Fibroblast of skin of left quadriceps (primary cell): Measurements from ENCODE around the gene TTC28.
"Not testable (repeated sequence)": the region's sequence is repeated elsewhere in the genome, so short reads cannot be mapped to it uniquely, and the experiment has no call there.

Experiments used
- DNase-seq, 2 experiments: peaks; one replicate each; pipeline ENCODE4 v3.0.0-alpha.2; 2013; ENCODE audit warnings: low read depth in 2 of 2

Gene TTC28

DNA sequence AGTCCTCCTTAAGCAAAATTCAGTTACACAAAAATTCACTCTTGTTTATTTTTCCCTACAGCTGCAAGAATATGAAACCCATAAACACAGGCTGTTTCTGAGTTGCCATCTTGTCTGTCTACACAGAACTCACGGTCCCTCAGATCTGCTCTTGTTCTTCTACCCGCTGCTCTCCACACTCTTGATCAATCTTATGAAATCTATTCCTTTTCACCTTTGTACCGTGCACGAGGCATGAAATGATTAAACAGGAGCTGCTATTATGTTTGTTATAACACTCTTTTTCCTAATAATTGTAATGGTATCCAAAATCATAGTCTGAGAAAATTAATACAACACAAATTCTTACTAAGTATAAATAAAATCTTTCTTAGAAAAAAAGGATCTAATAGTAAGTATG, 494.5 kb downstream of the TTC28 start:
- DNase-seq = no peak

DNA sequence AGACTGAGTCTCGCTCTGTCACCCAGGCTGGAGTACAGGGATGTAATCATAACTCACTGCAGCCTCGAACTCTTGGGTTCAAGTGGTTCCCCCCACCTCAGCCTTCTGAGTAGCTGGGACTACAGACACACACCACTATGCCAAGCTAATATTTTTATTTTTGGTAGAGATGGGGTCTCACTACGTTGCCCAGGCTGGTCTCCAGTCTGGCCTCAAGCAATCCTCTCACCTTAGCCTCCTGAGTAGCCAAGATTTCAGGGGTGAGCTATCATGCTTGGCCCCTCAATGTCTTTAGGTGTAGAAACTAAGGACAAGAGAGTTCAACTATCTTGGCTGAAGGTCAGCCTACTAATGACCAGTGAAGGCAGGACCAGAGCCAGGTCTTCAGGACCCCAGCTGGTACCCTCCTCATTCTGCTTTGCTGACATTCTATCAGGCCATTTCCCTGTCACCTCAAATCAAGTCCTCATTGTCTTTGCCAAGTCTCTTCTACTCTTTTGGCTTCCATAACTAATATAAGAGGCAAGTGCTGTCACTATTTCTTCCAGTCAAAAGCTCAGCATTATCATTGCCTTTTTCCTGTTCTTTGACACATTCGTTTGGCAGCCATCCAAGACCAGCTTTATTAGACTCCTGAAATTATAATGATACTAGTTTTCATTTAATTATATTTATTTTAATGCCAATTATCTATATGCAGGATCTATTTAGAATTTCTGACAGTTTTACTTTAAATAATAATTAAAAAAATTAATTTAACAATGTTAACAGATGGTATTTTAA, 496.4 kb downstream of the TTC28 start:
- DNase-seq = no peak

DNA sequence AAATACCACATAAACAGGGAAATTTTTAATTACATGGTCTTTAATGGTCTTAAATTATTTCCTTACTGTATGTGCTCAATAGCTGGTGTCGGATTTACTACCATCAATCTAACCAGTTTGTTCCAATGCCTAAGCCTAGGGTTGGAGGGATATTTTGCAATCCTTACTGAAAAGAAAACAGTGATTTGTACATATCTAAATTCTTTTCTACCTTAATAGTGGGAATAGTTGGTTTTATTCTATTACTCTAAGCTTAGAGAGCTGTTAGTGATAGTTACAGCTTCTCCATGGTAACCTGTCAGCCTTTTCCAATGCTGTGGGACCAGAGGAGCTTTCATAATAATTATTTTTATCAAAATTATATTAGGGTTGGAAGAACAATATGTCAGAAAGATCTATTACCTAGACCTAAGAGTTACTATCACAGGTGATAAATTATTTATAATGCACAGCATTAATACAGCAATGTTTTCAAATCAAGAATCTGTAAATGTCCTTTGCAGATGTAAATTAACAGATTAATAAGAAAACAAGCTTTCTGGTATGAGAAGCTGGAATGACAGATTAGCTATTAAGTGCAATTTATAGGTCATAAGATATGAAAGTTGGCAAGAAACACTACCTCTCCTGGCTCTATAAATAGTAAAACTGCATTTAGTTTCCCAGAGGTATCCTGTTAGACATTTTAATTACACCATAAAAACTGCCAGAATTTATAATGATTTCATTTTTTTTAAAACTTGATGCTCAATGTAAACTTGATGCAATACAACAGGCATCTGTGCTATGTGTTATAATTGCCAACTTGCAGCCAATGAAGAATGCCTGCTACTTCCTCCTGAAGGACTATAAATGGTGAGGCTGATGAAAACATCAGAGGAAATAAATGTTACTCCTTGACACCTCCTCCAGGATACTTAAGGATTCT, 498.6 kb downstream of the TTC28 start:
- DNase-seq = peak; percentile 75 to 80

DNA sequence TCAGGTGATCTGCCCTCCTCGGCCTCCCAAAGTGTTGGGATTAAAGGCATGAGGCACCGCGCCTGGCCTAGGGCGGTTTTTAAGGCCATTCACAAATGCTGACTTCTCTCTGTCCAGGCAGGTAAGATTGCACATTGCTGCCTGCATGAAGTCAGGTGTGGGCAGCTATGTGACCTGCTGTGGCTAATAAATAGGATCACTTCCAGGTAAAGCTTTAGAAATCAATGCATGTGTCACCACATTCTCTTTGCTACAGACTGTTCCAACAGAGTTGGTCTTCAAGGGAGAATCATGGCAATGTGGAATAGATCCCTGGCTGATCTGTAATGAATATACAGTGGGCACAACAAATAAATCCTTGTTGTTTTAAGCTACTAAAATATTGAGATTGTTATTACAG, 500.2 kb downstream of the TTC28 start:
- DNase-seq = no peak

DNA sequence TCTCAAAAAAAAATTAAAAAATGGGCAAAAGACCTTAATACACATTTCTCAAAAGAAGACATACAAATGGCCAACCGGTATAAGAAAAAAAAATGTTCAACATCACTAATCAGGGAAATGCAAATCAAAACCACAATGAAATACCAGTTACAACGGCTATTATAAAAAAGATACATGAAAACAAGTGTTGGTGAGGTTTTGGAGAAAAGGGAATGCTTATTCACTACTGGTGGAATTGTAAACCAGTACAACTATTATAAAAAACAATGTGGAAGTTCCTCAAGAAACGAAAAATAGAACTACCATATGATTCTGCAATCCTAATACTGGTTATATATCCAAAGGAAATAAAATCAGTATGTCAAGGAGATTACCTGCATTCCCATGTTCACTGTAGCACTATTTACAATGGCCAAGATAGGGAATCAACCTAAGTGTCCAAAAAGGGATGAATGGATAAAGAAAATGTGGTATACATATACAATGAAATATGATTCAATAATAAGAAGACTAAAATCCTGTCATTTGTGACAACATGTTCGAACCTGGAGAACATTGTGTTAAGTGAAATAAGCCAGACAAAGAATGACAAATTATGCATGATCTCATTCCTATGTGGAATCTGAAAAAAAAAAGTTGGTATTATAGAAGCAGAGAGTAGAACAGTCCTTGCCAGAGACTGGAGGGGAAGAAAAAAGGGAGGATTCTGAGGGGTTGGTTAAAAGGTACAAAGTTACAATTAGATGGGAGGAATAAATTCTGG, 503.7 kb downstream of the TTC28 start:
- no peak for DNase-seq

DNA sequence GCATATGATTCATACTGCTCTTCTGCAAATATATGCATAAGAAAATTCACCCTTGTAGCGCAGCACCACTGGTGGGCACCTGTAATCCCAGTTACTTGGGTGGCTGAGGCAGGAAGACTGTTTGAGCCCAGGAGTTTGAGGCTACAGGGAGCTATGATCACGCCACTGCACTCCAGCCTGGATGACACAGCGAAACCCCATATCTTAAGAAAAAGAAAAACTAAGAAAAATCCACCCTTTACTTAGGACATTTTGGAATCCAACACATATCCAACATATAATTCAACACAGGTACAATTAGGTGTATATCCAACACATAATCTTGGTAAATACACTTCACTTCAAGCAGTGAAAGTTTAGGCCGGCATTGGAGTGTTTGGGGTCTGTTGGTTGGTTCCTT, 505.1 kb downstream of the TTC28 start:
- DNase-seq = no peak

DNA sequence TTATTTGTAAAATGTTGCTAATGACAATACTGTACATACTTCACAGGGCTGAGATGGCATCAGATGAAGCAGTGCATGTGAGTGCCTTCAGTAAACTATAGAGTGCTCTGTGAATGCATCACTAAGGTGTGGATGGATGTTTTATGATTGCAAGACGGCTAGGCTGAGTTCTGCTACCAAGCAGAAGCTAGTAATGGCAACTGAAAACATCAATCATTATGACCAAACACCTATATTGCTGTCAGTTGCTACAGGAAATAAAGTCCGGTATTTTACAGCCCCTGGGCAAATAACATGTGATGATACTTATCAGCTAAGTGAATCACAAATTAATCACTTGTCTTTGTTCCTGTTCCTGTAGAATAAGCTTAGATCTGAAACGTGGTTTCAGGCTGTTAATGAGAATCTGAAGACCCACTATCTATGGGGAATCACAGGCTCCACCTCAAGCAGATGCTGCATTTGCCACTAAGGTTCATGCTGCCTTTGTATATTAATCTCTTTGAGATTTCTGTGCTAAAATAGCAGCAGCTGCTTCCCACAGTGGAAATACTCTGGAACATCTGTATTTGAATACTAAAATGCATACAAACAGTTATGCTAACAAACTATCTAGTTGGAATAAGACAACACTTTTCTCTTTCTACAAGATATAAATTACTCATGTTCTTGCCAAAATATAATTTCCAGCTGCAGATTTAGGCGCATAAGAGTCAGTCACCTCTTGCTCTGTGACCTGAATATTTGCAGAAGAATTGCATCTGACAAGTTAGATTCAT, 506.6 kb downstream of the TTC28 start:
- no peak for DNase-seq

DNA sequence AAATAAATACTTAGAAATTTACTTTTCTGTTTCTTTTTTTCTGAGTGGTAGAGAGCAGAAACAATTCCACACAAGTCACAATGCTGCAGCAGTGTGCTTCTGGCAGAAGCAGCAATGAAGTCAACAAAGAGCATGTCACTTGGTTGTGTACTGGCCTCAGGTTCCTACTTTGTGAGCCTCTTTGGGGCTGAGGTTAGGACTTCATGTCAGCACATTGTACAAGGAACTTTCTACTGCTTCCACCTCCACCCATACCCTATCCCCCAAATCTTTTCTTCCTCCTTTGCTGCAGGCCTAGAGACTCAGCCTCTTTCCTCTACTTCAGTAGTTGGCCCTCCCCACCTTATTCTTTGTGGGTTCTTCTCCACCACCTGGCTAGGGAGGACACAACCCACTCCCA, 507.9 kb downstream of the TTC28 start:
- no peak for DNase-seq

DNA sequence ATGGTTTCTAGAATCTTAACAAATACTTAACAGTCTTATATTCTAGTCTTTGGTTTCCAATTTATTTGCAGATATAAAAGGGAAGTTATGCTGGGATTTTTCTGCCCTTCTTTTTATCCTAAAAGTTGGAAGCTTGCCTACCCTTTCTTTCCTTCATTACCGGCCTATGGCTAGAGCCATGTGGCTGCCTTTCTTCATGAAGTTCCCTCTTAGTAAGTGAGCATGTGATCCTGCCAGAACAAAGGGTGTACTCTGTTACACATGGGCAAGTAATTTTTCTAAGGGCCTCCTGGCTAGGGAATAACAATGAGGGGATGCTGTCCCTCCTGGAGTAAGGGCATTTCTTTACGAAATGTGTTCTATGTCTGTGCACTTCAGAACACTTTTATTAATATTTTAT, 508.5 kb downstream of the TTC28 start:
- no peak for DNase-seq

DNA sequence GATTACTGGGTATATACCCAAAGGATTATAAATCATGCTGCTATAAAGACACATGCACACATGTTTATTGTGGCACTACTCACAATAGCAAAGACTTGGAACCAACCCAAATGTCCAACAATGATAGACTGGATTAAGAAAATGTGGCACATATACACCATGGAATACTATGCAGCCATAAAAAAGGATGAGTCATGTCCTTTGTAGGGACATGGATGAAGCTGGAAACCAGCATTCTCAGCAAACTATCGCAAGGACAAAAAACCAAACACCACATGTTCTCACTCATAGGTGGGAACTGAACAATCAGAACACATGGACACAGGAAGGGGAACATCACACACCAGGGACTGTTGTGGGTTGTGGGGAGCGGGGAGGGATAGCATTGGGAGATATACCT, 510.3 kb downstream of the TTC28 start:
- DNase-seq = not testable (repeated sequence)

DNA sequence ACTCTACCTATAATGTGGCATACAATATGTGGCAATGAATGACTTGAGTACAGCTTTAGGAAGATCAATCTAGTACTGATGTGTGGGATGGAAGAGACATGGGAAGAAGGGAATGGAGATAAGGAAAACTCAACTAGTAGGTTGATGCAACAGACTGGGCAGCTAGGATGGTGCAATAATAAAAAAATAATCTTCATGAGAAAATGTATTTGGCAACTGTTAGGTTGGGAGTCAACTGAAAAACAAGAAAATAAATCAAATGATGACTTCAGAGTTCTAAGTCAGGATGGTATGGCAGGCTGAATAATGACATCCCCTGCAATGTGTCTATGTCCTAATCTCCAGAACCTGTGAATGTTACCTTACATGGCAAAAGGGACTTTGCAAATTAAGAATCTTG, 523.8 kb downstream of the TTC28 start:
- no peak for DNase-seq

DNA sequence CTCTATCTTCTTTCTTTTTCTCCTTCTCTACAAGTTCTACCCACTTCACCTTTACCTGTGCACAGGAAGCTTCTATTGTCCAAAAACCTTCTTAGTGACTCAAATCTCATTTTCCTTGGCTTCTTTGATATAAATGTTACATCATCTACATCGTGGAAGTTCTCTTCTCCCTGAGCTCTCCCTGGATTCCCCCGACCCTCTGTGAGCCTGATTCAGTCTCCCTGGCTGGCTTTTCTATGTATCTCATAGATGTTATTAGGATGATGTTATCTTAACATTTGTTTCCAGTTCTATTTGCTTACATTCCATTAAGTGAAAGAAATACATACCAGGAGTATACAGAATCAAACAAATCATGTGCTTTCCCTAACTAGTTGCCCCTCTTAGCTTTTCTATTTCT, 524.8 kb downstream of the TTC28 start:
- no peak for DNase-seq

DNA sequence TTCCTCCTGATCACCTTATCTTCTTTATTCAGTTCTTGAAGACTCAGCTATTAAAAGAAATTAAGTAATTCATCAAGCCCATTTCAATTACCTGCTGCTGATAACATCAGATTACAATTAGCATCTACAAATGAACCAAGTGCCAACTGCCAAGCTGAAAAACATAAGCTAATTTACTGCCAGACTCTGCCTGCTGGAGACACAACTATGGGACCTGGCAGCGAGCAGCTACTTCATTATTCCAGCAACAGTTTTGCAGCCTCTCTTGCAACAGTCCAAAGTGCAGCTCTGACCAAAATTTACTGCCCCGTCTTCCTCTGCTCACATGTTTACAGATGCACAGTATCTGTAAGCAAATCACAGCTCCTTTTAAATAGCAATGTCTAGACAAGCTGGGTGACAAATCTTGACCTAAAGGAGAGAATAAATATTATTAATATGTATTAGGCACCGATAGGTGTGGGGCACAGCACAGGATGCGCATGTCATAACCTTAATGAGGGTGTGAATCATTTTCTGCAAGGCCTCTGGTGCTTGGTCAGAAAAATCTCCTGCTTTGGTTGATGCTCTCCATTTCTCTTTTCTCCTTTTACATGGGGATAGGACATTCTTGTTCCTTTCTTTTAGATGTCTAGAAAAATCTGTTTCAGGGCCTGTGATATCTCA, 528.4 kb downstream of the TTC28 start:
- DNase-seq = no peak

DNA sequence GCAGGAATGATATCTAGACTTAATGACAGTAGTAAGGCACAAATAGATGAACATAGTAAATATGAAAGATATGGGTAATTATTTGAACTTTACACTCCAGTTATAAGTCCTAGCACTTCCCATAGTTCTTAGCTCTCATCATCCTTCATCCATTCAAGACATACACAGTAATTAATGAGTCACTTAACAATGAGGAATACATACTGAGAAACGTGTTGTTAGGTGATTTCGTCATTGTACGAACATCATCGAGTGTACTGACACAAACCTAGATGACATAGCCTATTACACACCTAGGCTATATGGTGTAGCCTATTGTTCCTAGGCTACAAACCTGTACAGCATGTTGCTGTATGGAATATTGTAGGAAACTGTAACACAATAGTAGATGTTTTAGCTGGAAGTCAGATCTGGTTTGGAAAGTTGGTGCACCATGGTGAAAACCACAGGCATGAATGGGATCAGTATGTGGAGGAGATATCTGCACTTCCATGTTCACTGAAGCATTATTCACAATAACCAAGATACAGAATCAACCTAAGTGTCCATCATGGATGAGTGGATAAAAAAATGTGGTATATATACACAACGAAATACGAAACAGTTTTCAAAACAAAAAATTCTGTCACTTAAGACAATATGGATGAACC, 530.7 kb downstream of the TTC28 start:
- DNase-seq = no peak

DNA sequence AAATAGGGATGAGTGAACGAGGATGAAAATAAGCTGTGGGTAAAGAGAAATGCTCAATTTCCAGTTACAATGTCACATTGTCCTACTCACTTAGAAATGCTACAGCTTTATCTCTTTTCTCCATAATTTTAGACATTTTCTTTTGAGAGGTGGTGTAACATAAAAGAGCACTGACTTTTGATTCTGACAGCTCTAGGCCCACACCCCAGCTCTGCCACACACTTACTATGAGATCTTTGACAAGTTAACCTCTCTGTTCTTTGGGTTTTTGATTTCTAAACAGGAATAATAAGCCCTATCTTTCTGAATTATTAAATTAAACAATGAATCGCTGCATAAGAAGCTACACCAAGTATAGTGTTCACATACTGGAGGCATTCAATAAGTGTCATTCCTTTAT, 532.2 kb downstream of the TTC28 start:
- no peak for DNase-seq

DNA sequence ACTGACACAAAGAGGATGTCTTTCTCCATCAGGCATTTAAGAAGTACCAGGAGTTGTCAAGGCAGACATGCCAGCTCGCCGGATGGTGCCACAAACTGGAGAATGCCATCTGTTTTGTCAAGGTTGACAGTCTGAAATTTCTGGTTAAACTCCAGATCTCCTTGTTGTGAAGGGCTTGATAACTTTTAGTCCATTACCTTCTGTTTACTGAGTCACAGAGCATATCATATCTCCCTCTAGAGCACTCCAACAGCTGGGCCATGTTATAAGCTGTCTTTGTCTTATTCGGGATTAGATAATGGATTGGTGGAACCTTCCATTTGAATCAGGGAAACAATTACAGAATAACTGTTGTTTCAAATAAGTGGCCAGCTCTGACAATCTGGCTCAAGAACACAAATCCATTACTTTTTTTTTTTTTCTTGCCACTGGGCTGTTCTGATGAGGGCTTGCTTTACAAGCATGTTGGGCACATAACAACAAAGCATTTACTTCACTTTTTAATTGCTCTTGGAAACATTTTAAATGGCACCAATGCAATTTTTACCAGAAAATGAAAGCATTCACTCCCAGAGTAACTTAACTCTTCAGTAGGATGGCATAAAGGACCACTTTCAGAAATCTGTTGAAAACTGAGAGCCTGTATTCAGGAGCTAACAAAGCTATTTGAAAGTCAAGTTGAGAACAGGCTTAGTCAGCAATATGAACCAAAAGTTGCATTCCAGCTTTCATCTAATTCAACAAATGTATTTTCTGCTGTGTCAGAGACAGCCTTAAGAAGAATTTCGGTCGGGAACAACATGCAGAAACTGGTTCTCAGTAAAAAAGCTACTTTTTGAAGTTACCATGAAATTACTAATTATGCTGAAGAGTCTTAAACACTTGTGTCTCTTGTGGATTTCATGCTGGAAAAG, 533.0 kb downstream of the TTC28 start:
- DNase-seq = no peak

DNA sequence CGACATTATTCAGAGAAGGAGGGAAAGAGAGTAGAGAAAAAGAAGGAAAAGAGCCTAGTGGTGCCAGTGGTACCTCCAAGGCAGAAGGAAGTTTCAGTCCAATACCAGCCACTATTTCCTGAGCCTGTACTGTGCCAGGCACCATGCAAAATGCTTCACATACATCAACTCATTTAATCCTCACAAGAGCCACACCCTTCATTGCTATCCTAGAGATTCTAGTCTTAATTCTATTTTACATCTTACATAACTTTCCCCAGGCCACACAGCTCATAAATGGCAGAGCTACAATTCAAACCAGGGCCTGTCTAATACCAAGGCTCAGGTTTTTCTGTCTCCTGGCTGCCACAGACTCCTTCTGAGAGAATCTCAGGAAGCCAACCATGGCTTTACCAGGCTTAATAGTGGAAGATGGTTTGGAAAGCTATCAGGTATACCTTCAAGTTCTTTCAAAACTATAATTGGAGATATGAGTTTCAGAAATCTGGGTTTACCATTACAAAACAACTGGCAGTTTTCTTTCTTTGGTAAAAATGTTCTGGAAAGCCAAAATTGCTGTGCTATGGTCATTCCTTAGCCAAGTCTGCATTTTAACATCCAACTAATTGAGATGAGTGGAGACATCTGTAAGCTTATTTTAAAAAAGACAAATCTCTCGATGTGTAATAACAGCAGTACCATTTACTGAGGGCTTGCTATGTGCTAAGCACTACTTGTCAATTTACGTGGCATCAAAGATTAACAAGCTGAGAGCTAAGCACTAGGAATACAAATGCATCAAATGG, 535.5 kb downstream of the TTC28 start:
- DNase-seq = no peak

DNA sequence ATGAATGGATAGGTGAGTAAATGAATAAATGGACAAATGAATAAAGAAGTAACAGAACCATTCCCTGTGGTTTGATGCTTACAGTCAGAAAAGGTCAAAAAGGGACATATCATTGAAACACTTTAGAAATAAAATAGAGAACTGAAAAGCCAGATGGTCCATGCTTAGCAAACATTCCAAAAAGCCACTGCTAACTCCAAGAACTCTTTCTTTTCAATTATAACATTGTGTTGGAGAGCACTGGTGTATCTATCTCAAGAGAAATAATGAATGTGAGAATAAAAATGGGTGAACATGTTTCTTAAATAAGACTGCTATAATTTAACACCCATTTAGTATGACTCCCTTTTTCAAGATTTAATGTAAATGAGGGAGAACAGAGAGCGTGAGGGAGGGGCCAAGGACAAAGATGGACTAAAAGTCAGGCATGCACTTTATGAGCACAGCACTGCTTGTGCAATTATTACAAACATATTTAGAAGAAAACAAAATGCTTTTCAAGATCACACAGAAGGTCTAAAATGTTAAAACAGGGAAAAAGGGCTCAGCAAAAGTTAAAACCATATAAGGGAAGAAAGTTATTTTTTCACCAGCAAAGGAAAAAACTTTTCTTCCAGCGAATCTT, 536.3 kb downstream of the TTC28 start:
- no peak for DNase-seq
